Activated naive CD8-positive, alpha-beta T cell (primary cell): ENCODE measurements around the gene MPPED2.

Experiments
- H3K27ac Mint-ChIP-seq: one replicate; pipeline ENCODE4 v1.8.0; 2021; ENCODE audit warnings: mixed read lengths
- H3K27me3 Mint-ChIP-seq: one replicate; pipeline ENCODE4 v1.8.0; 2021; ENCODE audit warnings: mixed read lengths
- H3K36me3 Mint-ChIP-seq: one replicate; pipeline ENCODE4 v1.8.0; 2021; ENCODE audit warnings: mixed read lengths
- H3K4me1 Mint-ChIP-seq: one replicate; pipeline ENCODE4 v1.8.0; 2021; ENCODE audit warnings: low read depth, mixed read lengths
- H3K4me3 Mint-ChIP-seq: one replicate; pipeline ENCODE4 v1.8.0; 2021; ENCODE audit warnings: mild to moderate bottlenecking, mixed read lengths
- H3K9me3 Mint-ChIP-seq: one replicate; pipeline ENCODE4 v1.8.0; 2021; ENCODE audit warnings: low read depth, mixed read lengths

Gene MPPED2, protein sequence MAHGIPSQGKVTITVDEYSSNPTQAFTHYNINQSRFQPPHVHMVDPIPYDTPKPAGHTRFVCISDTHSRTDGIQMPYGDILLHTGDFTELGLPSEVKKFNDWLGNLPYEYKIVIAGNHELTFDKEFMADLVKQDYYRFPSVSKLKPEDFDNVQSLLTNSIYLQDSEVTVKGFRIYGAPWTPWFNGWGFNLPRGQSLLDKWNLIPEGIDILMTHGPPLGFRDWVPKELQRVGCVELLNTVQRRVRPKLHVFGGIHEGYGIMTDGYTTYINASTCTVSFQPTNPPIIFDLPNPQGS

DNA sequence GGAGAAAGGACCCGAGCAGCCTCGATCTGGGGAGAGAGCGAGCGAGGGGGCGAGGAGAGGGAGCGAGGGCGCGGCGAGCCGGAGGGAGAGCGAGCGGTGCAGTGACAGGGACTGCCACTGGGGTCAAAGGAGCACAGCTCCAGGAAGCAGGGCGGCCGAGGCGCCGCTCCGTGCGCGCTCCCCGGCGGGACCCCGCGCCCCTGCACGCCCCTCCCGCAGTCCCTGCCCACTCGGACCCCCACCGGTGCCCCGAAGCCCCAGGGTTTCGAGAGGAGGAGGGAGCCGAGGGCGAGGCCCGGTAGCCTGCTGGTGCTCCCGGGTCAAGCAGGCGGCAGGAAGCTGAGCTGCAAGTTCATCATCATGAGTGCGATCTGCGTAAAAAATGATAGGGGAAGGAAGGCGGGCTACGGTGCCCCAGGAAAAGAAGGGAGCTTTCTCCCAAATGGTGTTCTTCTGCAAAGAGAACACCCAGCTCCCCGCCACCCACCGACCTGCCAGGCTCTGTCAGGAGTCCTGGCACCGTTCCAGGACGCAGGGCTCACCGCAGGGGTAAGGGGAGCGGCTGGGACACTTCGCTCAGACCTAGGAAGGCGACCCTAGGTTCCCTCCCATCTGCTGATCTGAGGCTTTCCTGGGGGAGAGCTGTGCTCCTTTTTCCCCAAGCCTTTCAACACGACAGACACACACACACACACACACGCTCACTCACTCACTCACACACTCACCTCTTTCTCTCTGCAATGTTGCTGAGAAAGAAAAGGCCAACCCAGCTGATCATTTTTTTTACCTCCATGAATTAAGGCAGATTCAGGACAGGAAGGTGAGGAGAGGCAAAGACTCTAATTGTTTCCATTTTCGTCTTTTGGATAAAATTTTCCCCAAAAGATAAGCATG, at the start of gene MPPED2:
MPPED2 (minus strand) TSS at position 103 of the 894 bp plus-strand sequence. CDS start 5,980 bp downstream, outside the sequence.
- no peaks in the 10 kb centered on the region for H3K9me3 Mint-ChIP-seq
- H3K36me3 Mint-ChIP-seq: no peaks in the 10 kb centered on the region
- peaks cover 11% of the 10 kb centered on the region for H3K4me1 Mint-ChIP-seq
- H3K4me3 Mint-ChIP-seq: peak within 1 kb of the TSS; percentile 75
- H3K27me3 Mint-ChIP-seq: peaks cover 25% of the 10 kb centered on the region
- no peak within 1 kb of the TSS for H3K27ac Mint-ChIP-seq

- H3K4me1 Mint-ChIP-seq: no peaks in the 10 kb centered on the region
- H3K27ac Mint-ChIP-seq: no peak overlapping the region
- H3K9me3 Mint-ChIP-seq: no peaks in the 10 kb centered on the region
- peaks cover 6% of the 10 kb centered on the region for H3K27me3 Mint-ChIP-seq
- no peaks in the 10 kb centered on the region for H3K36me3 Mint-ChIP-seq
- no peak overlapping the region for H3K4me3 Mint-ChIP-seq
Measured at GRCh38 chr11:30635401-30635989, 49.3 kb upstream of the MPPED2 start.

- Mint-ChIP-seq H3K27ac (no peak overlapping the region), H3K4me3 (no peak overlapping the region), H3K4me1 (no peaks in the 10 kb centered on the region), H3K27me3 (peaks cover 5% of the 10 kb centered on the region), H3K36me3 (no peaks in the 10 kb centered on the region), H3K9me3 (no peaks in the 10 kb centered on the region)
Measured at GRCh38 chr11:30631148-30631547, 45.0 kb upstream of the MPPED2 start.

DNA sequence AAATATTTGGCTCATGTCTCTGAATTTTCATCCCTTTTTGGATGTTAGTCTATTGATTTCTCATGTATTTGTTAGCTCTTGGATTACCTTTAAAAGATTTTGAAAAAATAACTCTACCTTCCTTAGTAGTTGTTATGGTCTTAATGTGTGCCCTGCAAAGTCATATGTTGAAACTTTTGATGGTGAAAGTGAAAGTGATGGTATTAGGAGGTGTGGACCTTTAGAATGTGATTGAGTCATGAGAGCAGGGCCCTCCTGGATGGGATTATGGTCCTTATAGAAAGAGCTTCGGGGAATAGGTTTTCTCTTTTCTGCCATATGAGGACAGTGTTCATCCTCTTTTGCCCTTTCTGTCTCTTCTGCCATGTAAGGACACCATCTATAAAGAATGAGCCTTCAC, 33.6 kb upstream of the MPPED2 start:
- Mint-ChIP-seq H3K27ac (no peak overlapping the region), H3K27me3 (peaks cover 8% of the 10 kb centered on the region), H3K4me1 (no peaks in the 10 kb centered on the region), H3K36me3 (no peaks in the 10 kb centered on the region), H3K4me3 (no peak overlapping the region), H3K9me3 (no peaks in the 10 kb centered on the region)

GRCh38 chr11:30617762-30618161, 31.6 kb upstream of the MPPED2 start:
- no peaks in the 10 kb centered on the region for H3K9me3 Mint-ChIP-seq
- no peaks in the 10 kb centered on the region for H3K36me3 Mint-ChIP-seq
- no peaks in the 10 kb centered on the region for H3K4me1 Mint-ChIP-seq
- no peak overlapping the region for H3K4me3 Mint-ChIP-seq
- H3K27me3 Mint-ChIP-seq: peaks cover 14% of the 10 kb centered on the region
- H3K27ac Mint-ChIP-seq: no peak overlapping the region

DNA sequence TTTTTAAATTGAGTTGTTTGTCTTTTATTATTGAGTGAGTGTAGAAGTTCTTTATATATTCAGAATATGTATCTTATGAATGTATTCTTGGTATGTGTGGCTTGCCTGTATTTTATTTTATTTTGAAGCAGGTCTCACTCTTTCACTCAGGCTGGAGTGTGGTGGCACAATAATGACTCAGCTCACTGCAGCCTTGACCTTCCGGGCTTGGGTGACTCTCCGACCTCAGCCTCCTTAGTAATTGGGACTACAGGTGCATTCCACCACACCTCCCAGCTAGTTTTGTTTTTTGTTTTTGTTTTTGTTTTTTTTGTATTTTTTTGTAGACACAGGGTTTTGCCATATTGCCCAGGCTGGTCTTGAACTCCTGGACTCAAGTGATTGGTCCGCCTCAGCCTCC, 24.5 kb upstream of the MPPED2 start:
- H3K36me3 Mint-ChIP-seq: no peaks in the 10 kb centered on the region
- no peaks in the 10 kb centered on the region for H3K4me1 Mint-ChIP-seq
- H3K4me3 Mint-ChIP-seq: no peak overlapping the region
- H3K9me3 Mint-ChIP-seq: no peaks in the 10 kb centered on the region
- peaks cover 12% of the 10 kb centered on the region for H3K27me3 Mint-ChIP-seq
- H3K27ac Mint-ChIP-seq: no peak overlapping the region

DNA sequence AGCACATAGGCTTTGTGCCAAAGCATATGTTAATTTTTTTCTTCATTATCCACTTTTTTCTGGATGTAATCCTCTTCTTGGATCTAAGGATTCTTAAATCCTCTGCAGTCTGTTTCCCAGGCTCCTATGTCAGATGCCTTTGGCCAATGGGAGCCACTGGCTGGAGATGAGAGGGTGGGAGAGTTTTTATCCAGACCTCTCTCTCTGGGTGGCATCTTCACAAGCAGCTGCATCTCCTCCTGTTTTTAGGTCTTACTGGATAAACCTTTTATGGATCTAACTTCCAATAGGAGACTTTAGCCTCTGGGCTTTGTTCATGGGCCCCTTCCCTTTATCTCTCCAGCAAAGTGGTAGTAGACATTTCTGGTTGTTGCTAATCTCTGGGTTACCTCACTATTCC, 22.4 kb upstream of the MPPED2 start:
- Mint-ChIP-seq H3K27me3 (peaks cover 4% of the 10 kb centered on the region), H3K9me3 (no peaks in the 10 kb centered on the region), H3K4me3 (no peak overlapping the region), H3K27ac (no peak overlapping the region), H3K36me3 (no peaks in the 10 kb centered on the region), H3K4me1 (no peaks in the 10 kb centered on the region)

GRCh38 chr11:30605036-30605605, 19.0 kb upstream of the MPPED2 start:
- no peaks in the 10 kb centered on the region for H3K9me3 Mint-ChIP-seq
- H3K4me1 Mint-ChIP-seq: no peaks in the 10 kb centered on the region
- H3K36me3 Mint-ChIP-seq: no peaks in the 10 kb centered on the region
- peaks cover 2% of the 10 kb centered on the region for H3K27me3 Mint-ChIP-seq
- no peak overlapping the region for H3K4me3 Mint-ChIP-seq
- no peak overlapping the region for H3K27ac Mint-ChIP-seq

GRCh38 chr11:30603357-30603756, 17.2 kb upstream of the MPPED2 start:
- no peaks in the 10 kb centered on the region for H3K9me3 Mint-ChIP-seq
- H3K36me3 Mint-ChIP-seq: no peaks in the 10 kb centered on the region
- no peak overlapping the region for H3K27ac Mint-ChIP-seq
- peaks cover 2% of the 10 kb centered on the region for H3K27me3 Mint-ChIP-seq
- no peaks in the 10 kb centered on the region for H3K4me1 Mint-ChIP-seq
- no peak overlapping the region for H3K4me3 Mint-ChIP-seq

DNA sequence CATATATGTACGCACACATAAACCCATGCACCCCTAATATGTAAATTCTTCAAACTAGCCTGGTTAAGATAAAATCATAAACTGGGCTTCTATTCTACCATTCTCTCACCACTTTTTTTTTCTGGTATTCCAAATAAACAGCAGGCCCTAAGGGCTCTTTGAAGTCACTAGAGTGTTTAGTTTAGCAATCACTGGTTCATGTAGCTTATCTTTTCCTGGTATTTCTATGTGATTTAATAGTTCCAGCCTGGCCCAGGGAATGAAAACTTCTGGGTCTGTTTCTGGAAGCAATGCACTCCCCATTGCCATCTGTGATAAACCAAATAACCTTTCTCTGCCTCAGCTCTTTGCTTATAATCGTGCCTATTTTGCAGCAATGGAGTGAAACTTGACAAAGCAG, 10.7 kb upstream of the MPPED2 start:
- no peaks in the 10 kb centered on the region for H3K4me1 Mint-ChIP-seq

GRCh38 chr11:30595934-30596333, 9.8 kb upstream of the MPPED2 start:
- no peak overlapping the region for H3K4me3 Mint-ChIP-seq
- H3K4me1 Mint-ChIP-seq: no peaks in the 10 kb centered on the region
- H3K27ac Mint-ChIP-seq: no peak overlapping the region
- H3K9me3 Mint-ChIP-seq: no peaks in the 10 kb centered on the region
- peaks cover 6% of the 10 kb centered on the region for H3K27me3 Mint-ChIP-seq
- H3K36me3 Mint-ChIP-seq: no peaks in the 10 kb centered on the region

More for the DNA sequence above, 10.7 kb upstream of the MPPED2 start:
- Mint-ChIP-seq H3K27me3 (peaks cover 3% of the 10 kb centered on the region), H3K9me3 (no peaks in the 10 kb centered on the region), H3K27ac (no peak overlapping the region), H3K36me3 (no peaks in the 10 kb centered on the region), H3K4me3 (no peak overlapping the region)

GRCh38 chr11:30594646-30595411, 8.7 kb upstream of the MPPED2 start:
- Mint-ChIP-seq H3K27me3 (peaks cover 6% of the 10 kb centered on the region), H3K27ac (no peak overlapping the region), H3K36me3 (no peaks in the 10 kb centered on the region), H3K9me3 (no peaks in the 10 kb centered on the region), H3K4me3 (no peak overlapping the region), H3K4me1 (no peaks in the 10 kb centered on the region)

GRCh38 chr11:30587269-30587812, 1.2 kb upstream of the MPPED2 start:
- Mint-ChIP-seq H3K27me3 (peaks cover 20% of the 10 kb centered on the region), H3K4me1 (peaks cover 11% of the 10 kb centered on the region), H3K36me3 (no peaks in the 10 kb centered on the region), H3K4me3 (peak overlapping the region; percentile 75), H3K9me3 (no peaks in the 10 kb centered on the region), H3K27ac (no peak overlapping the region)

DNA sequence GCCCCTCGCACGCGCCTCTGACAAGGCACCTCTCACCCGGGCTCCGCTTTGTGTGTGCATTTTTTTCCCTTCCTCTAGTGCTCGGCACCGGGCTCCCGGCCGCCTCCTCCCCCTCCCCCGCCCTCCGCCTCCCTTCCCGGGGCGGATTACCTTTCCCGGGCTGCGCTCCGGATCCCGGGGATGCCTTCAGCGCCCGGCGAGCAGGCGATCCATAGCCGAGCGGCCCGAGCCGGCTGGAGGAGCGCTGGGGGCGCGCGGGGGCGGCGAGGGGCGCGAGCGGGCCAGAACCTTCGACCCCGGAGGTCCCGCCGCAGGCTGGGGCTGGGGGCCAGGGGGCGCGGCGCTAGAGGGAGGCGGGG, 282 bp downstream of the MPPED2 start:
- no peaks in the 10 kb centered on the region for H3K9me3 Mint-ChIP-seq
- H3K4me1 Mint-ChIP-seq: peaks cover 11% of the 10 kb centered on the region
- H3K36me3 Mint-ChIP-seq: no peaks in the 10 kb centered on the region
- H3K4me3 Mint-ChIP-seq: peak overlapping the region; percentile 51
- H3K27me3 Mint-ChIP-seq: peaks cover 23% of the 10 kb centered on the region
- H3K27ac Mint-ChIP-seq: no peak overlapping the region
